HFF-Myc (cell line): ENCODE data around the gene GBP4.

Source experiments
- DNase-seq: peaks from one replicate; pipeline ENCODE4 v3.0.0-alpha.2; 2011; ENCODE audit warnings: low read depth; ENCODE audit errors: extremely low read depth
- H3K4me3 ChIP-seq: replicated peaks from 2 replicates; pipeline ENCODE4 v1.5.1; 2011; ENCODE audit warnings: low read depth, mild to moderate bottlenecking, control low read depth, low read length
- TF ChIP-seq, protein P1 (sequence below): IDR thresholded peaks from 2 replicates; pipeline ENCODE4 v1.5.1; 2012; ENCODE audit warnings: mild to moderate bottlenecking, low read depth, low read length, control low read depth; ENCODE audit errors: missing control alignments

The GBP4 gene

DNA sequence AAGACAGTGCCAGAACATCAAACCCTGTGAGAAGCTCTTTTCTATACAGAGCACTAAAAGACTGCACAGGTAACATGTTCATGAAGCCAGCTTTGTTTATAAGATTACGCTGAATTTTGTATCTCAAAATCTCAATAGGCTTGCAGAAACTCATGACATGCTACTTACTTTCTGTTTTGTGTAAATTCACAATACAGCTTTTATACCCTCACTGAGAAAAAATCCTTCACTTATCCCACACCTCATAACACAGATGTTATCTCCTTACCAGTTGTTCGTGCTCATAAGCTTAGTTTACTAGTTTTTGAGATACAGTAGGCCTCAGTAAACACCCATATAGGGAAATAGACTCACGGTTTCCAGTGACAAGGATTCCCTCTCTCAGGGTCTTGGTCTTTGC is 48.8 kb downstream of the GBP4 start:
- no peak for DNase-seq
- H3K4me3 ChIP-seq: no peak overlapping the region
- TF ChIP-seq, protein P1, sequence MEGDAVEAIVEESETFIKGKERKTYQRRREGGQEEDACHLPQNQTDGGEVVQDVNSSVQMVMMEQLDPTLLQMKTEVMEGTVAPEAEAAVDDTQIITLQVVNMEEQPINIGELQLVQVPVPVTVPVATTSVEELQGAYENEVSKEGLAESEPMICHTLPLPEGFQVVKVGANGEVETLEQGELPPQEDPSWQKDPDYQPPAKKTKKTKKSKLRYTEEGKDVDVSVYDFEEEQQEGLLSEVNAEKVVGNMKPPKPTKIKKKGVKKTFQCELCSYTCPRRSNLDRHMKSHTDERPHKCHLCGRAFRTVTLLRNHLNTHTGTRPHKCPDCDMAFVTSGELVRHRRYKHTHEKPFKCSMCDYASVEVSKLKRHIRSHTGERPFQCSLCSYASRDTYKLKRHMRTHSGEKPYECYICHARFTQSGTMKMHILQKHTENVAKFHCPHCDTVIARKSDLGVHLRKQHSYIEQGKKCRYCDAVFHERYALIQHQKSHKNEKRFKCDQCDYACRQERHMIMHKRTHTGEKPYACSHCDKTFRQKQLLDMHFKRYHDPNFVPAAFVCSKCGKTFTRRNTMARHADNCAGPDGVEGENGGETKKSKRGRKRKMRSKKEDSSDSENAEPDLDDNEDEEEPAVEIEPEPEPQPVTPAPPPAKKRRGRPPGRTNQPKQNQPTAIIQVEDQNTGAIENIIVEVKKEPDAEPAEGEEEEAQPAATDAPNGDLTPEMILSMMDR: no peak

DNA sequence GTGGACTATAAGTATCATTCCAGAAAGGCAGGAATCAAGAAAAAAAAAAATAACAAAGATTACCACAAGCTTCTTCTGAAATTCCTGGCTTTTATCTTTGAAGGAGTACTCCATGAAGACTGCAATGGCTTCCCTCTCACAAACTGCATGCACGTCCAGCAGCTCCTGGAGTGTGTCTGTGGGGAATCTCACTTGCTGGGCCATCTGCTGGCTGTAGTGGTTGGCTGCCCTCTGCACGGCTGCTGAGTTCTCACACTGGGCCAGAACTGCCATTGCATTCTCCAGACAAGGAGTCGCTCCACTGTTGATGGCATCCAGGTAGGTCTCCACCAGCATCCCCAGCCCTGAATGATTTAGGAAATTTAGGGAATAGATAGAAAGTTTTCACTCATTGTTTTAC is 49.5 kb downstream of the GBP4 start:
- TF ChIP-seq, protein P1: peak; percentile 34
- no peak overlapping the region for H3K4me3 ChIP-seq
- no peak for DNase-seq

DNA sequence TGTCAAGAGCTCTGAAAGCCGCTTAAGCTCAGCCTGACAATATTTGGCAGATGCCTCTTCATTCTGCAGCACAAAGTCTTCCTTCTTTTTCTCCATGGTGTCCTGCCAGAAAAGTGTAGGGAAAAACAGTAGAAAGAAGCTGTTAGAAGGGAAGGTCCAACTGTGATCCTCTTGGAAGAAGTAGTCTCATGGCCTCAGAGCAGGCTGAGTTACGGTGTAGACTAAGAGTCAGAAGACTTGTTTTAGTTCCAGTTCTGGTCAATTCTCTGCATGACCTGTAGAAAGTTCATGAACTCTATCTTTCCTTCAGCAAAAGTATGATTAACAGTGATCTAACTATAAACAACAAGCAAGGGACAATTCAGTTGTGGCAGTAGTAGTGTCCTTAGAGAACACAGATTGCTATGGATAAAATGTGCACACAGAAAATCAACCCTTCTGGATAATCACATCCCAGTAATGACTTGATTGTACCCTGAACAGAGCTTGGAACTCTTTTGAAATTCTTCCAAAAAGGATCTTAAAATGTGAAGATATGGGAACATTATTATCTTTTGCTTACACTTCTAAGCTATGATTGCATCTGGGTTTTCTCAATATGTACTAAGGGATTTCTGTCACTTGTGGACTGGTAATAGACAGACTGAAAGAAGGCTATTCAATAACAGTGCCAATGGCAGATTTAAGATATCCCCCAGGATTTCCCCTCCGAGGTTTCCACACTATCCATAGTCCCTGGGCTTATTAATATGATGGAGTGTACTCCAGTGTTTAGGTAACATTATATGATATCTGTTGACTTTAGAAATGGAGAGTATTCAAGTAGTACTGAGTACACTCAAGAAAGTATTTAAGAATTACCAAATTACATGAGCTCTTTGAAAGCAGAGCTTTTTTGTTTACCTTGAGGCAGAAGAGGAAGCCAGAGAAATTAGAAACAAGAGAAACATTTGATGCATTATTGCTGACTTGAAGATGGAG is 50.8 kb downstream of the GBP4 start:
- no peak overlapping the region for H3K4me3 ChIP-seq
- TF ChIP-seq, protein P1: no peak
- no peak for DNase-seq

DNA sequence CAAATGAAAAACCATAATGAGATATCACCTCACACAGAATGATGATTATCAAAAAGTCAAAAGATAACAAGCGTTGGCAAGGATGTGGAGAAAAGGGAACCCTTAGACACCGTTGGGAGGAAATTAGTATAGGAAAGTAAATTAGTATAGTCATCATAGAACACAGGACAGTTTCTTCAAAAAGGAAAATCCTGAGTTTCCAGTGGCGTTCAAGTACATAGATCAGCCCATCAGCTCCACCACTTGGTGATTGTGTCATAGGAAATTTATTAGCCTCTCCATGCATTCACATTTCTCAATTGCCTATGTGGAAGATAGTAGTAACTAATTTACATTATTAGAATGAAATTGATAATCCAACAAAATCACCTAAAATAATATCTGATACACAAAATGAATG is 52.0 kb downstream of the GBP4 start:
- TF ChIP-seq, protein P1: no peak

DNA sequence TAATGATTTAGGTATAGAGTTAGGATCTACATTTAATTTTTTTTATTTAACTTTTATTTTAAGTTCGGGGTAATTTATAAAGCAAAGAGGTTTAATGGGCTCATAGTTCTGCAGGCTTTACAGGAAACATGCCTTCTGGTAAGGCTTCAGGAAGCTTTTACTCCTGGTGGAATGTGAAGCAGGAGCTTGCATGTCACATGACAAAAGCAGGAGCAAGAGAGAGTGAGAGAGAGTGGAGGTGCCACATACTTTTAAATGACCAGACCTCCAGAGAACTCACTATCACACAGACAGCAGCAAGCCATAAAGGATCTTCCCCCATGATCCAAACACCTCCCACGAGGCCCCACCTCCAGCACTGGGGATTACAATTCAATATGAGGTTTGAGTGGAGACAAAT is 55.3 kb downstream of the GBP4 start:
- TF ChIP-seq, protein P1: no peak
- no peak for DNase-seq
- no peak overlapping the region for H3K4me3 ChIP-seq

More for the DNA sequence above, 52.0 kb downstream of the GBP4 start:
- H3K4me3 ChIP-seq: no peak overlapping the region
- no peak for DNase-seq

DNA sequence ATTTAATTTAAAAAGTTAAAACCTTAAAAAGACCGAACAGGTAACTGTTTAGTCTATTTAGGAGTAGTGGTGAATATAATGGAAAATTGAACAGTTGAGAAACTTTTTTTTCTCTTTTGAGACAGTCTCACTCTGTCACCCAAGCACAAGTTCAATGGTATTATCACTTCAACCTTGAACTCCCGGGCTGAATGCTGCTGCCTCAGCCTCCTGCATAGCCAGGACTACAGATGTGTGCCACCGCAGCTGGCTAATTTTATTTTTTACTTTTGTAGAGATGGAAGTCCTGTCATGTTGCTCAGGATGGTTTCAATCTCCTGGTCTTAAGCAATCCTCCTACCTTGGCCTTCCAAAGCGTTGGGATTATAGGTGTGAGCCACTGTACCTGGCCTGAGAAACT is 56.6 kb downstream of the GBP4 start:
- H3K4me3 ChIP-seq: no peak overlapping the region
- DNase-seq: no peak
- TF ChIP-seq, protein P1: no peak
